Neural progenitor cell (in vitro differentiated cells): ENCODE results near the gene WFIKKN1. TPM values are rescaled to one million over a fixed set of nuclear protein-coding genes. Genes with fewer than 3 reads are reported as not detected.
A peak's percentile ranks its signal among the peaks of the same experiment; 100 is the strongest.

Experiments
- DNase-seq: peaks from one replicate; pipeline ENCODE4 v3.0.0-alpha.2; 2016; ENCODE audit warnings: low spot score
- H2AFZ ChIP-seq: fragments of 200-600 bp; sonication (generic); replicated peaks from 2 replicates; pipeline ENCODE4 v1.6.1; 2016; ENCODE audit warnings: antibody characterized with exemption
- H3F3A ChIP-seq: fragments of 200-600 bp; sonication (generic); 2 replicates; pipeline ENCODE4 v1.6.1; 2016; ENCODE audit warnings: antibody characterized with exemption, low read depth
- H3K27ac ChIP-seq: fragments of 200-600 bp; sonication (generic); 2 replicates; pipeline ENCODE4 v1.5.1; 2016; ENCODE audit warnings: mild to moderate bottlenecking
- H3K27me3 ChIP-seq: fragments of 200-600 bp; sonication (generic); 2 replicates; pipeline ENCODE4 v1.6.1; 2016; ENCODE audit warnings: mild to moderate bottlenecking, moderate library complexity
- H3K36me3 ChIP-seq: fragments of 200-600 bp; sonication (generic); 2 replicates; pipeline ENCODE4 v1.5.1; 2016
- H3K4me1 ChIP-seq: fragments of 200-600 bp; sonication (generic); 2 replicates; pipeline ENCODE4 v1.6.1; 2016; ENCODE audit warnings: mixed run types
- H3K4me2 ChIP-seq: fragments of 200-600 bp; sonication (generic); 2 replicates; pipeline ENCODE4 v1.6.1; 2016
- H3K4me3 ChIP-seq: fragments of 200-600 bp; sonication (generic); 2 replicates; pipeline ENCODE4 v1.5.1; 2016
- H3K79me2 ChIP-seq: fragments of 200-600 bp; sonication (generic); 2 replicates; pipeline ENCODE4 v1.6.1; 2016; ENCODE audit warnings: low read depth
- H3K9ac ChIP-seq: fragments of 200-600 bp; sonication (generic); 2 replicates; pipeline ENCODE4 v1.6.1; 2016
- H3K9me3 ChIP-seq: fragments of 200-600 bp; sonication (generic); 2 replicates; pipeline ENCODE4 v1.5.1; 2016; ENCODE audit warnings: low read depth
- H4K20me1 ChIP-seq: fragments of 200-600 bp; sonication (generic); 2 replicates; pipeline ENCODE4 v1.6.1; 2016; ENCODE audit warnings: low read depth
- H3K27ac Mint-ChIP-seq: 3 replicates; pipeline ENCODE4 v1.8.0; 2021; ENCODE audit warnings: mixed read lengths
- H3K27me3 Mint-ChIP-seq: 2 replicates; pipeline ENCODE4 v1.8.0; 2022; ENCODE audit warnings: low read depth, mild to moderate bottlenecking, inconsistent platforms, moderate library complexity, mixed read lengths; ENCODE audit not compliant: insufficient read depth
- H3K36me3 Mint-ChIP-seq: 3 replicates; pipeline ENCODE4 v1.8.0; 2021; ENCODE audit warnings: mixed read lengths
- H3K4me1 Mint-ChIP-seq: 3 replicates; pipeline ENCODE4 v1.8.0; 2021; ENCODE audit warnings: mixed read lengths
- H3K4me3 Mint-ChIP-seq: 3 replicates; pipeline ENCODE4 v1.8.0; 2021; ENCODE audit warnings: mild to moderate bottlenecking, moderate library complexity, mixed read lengths
- H3K9me3 Mint-ChIP-seq: 3 replicates; pipeline ENCODE4 v1.8.0; 2020; ENCODE audit warnings: mixed read lengths
- CTCF ChIP-seq: fragments of 200-600 bp; sonication (generic); IDR thresholded peaks from 2 replicates; pipeline ENCODE4 v1.5.1; 2017; ENCODE audit warnings: antibody characterized with exemption, mild to moderate bottlenecking
- EZH2 ChIP-seq: fragments of 200-600 bp; sonication (generic); IDR thresholded peaks from 2 replicates; pipeline ENCODE4 v1.6.1; 2017; ENCODE audit warnings: antibody characterized with exemption, mild to moderate bottlenecking, moderate library complexity
- EZH2phosphoT487 ChIP-seq: fragments of 200-600 bp; sonication (generic); IDR thresholded peaks from 2 replicates; pipeline ENCODE4 v1.6.1; 2017; ENCODE audit warnings: antibody characterized with exemption
- total RNA-seq: library from RNA; depleted of rRNA; stranded (reverse); fragments of >200 nt; gene quantifications from 2 replicates; pipeline ENCODE4 v1.2.3, GENCODE V29; 2015; ENCODE audit warnings: low replicate concordance

Gene WFIKKN1
- total RNA-seq, 1 donor from 2014 or later, result 5.9 TPM

DNA sequence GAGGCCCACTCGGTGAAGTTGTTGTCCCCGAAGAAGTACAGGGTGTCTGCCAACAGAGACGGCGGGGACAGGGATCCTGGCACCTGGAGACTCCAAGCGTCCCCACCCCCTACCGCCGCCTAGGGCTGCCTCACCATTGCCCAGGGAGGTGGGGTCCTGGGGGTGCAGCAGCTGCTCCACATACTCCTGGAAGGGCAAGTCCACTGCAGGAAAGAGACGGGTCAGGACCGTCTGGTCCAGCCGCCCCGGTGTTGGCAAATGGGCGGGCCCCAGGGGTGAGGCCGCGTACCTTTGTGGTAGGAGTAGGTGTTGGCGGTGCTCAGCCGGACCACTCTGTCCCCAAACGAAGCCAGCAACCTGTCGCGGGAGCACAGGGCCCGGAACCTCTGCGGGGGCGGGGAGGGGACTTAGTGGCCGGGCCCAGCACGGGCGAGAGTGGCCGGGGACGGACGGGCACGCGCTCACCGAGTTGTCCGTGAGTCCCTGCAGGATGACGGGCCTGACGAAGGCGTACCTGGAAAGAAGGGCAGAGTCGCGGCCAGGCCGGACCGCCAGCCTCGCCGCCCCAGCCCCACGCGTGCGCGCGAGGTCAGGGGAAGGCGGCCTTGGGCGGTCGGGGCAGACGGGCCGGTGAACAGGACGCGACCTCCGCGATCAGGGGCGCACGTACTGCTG, 52.7 kb downstream of the WFIKKN1 start:
- no peak overlapping the region for H3K27ac ChIP-seq
- H3F3A ChIP-seq, result peaks cover 57% of the 10 kb centered on the region
- TF ChIP-seq CTCF (no peak), EZH2phosphoT487 (no peak), EZH2 (no peak)
- H3K9ac ChIP-seq, result no peak overlapping the region
- Mint-ChIP-seq H3K36me3 (peaks cover 3% of the 10 kb centered on the region), H3K4me3 (peak overlapping the region; percentile 82), H3K9me3 (no peaks in the 10 kb centered on the region), H3K4me1 (peaks cover 25% of the 10 kb centered on the region), H3K27me3 (peaks cover 10% of the 10 kb centered on the region), H3K27ac (no peak overlapping the region)
- H4K20me1 ChIP-seq, result peaks cover 34% of the 10 kb centered on the region
- peak; percentile 33 for DNase-seq
- H3K27me3 ChIP-seq, result no peaks in the 10 kb centered on the region
- H3K79me2 ChIP-seq, result peaks cover 34% of the 10 kb centered on the region
- peaks cover 14% of the 10 kb centered on the region for H3K4me1 ChIP-seq
- H3K4me3 ChIP-seq, result peak overlapping the region; percentile 55
- no peaks in the 10 kb centered on the region for H3K9me3 ChIP-seq
- H3K4me2 ChIP-seq, result peak overlapping the region; percentile 87
- H2AFZ ChIP-seq, result no peak overlapping the region
- peaks cover 2% of the 10 kb centered on the region for H3K36me3 ChIP-seq

Other genes with a start within 250 kb of the WFIKKN1 start
- gene PGAP6, start 249.0 kb upstream of the WFIKKN1 start, total RNA-seq, result 16.7 and 49.5 TPM in 2 replicates
- gene NME4, start 233.8 kb upstream of the WFIKKN1 start, total RNA-seq, result 93.3 and 236 TPM in 2 replicates
- gene DECR2, start 229.1 kb upstream of the WFIKKN1 start, total RNA-seq, result 7.1 and 24.3 TPM in 2 replicates
- gene RAB11FIP3, start 205.3 kb upstream of the WFIKKN1 start, total RNA-seq, result 15.5 and 45.2 TPM in 2 replicates
- 6.8 and 41.0 TPM in 2 replicates for gene CAPN15, start 103.3 kb upstream of the WFIKKN1 start, total RNA-seq
- gene PRR35, start 70.6 kb upstream of the WFIKKN1 start, total RNA-seq, result not detected in 2 replicates
- 0.28 TPM in 1 of 2 replicates, not detected in the other for gene NHLRC4, start 64.0 kb upstream of the WFIKKN1 start, total RNA-seq
- 16.1 and 60.7 TPM in 2 replicates for gene PIGQ, start 61.0 kb upstream of the WFIKKN1 start, total RNA-seq
- gene RAB40C, start 40.9 kb upstream of the WFIKKN1 start, total RNA-seq, result 6.0 and 30.0 TPM in 2 replicates
- gene METTL26, start 5.3 kb downstream of the WFIKKN1 start, total RNA-seq, result 46.0 and 125 TPM in 2 replicates
- 1.5 and 4.7 TPM in 2 replicates for gene MCRIP2, start 10.8 kb downstream of the WFIKKN1 start, total RNA-seq
- 9.3 and 33.4 TPM in 2 replicates for gene WDR90, start 18.4 kb downstream of the WFIKKN1 start, total RNA-seq
- 34.0 and 138 TPM in 2 replicates for gene RHOT2, start 37.1 kb downstream of the WFIKKN1 start, total RNA-seq
- 0.28 and 5.3 TPM in 2 replicates for gene RHBDL1, start 44.7 kb downstream of the WFIKKN1 start, total RNA-seq
- gene STUB1, start 49.4 kb downstream of the WFIKKN1 start, total RNA-seq, result 27.0 and 79.5 TPM in 2 replicates
- gene JMJD8, start 53.3 kb downstream of the WFIKKN1 start, total RNA-seq, result 32.1 and 54.8 TPM in 2 replicates
- gene WDR24, start 59.4 kb downstream of the WFIKKN1 start, total RNA-seq, result 3.5 and 12.5 TPM in 2 replicates
- 0.13 and 0.65 TPM in 2 replicates for gene FBXL16, start 74.8 kb downstream of the WFIKKN1 start, total RNA-seq
- gene METRN, start 84.1 kb downstream of the WFIKKN1 start, total RNA-seq, result 24.3 and 110 TPM in 2 replicates
- gene ANTKMT, start 90.2 kb downstream of the WFIKKN1 start, total RNA-seq, result 7.5 and 20.9 TPM in 2 replicates
- 0.67 and 3.7 TPM in 2 replicates for gene CCDC78, start 95.5 kb downstream of the WFIKKN1 start, total RNA-seq
- gene HAGHL, start 96.1 kb downstream of the WFIKKN1 start, total RNA-seq, result 1.0 and 5.4 TPM in 2 replicates
- 20.5 and 38.2 TPM in 2 replicates for gene CIAO3, start 110.0 kb downstream of the WFIKKN1 start, total RNA-seq
- 0.82 and 1.2 TPM in 2 replicates for gene MSLN, start 129.7 kb downstream of the WFIKKN1 start, total RNA-seq
- gene RPUSD1, start 157.4 kb downstream of the WFIKKN1 start, total RNA-seq, result 5.6 and 22.7 TPM in 2 replicates
- 35.6 and 124 TPM in 2 replicates for gene CHTF18, start 157.6 kb downstream of the WFIKKN1 start, total RNA-seq
- not detected in 2 replicates for gene GNG13, start 169.7 kb downstream of the WFIKKN1 start, total RNA-seq